Osteoblast (primary cell): ENCODE data around the gene PMFBP1. TPM values are rescaled to one million over a fixed set of nuclear protein-coding genes. Genes with fewer than 3 reads are reported as not detected.

Experiments used
- DNase-seq: peaks from one replicate; pipeline ENCODE4 v3.0.0; 2011; ENCODE audit warnings: low spot score, mixed read lengths; ENCODE audit not compliant: insufficient read length; ENCODE audit errors: missing footprints
- H2AFZ ChIP-seq: 2 replicates; pipeline ENCODE4 v1.6.0; 2011; ENCODE audit warnings: mild to moderate bottlenecking, low read length
- H3K27ac ChIP-seq: 2 replicates; pipeline ENCODE4 v1.5.1; 2011; ENCODE audit warnings: mild to moderate bottlenecking, low read depth, low read length, moderate library complexity
- H3K27me3 ChIP-seq: 2 replicates; pipeline ENCODE4 v1.6.0; 2012; ENCODE audit warnings: mild to moderate bottlenecking, control low read depth, inconsistent platforms, low read length, moderate library complexity; ENCODE audit not compliant: insufficient read depth
- H3K36me3 ChIP-seq: 2 replicates; pipeline ENCODE4 v1.5.1; 2011; ENCODE audit warnings: mild to moderate bottlenecking, low read length, control low read depth, moderate library complexity; ENCODE audit not compliant: insufficient read depth
- H3K4me1 ChIP-seq: 2 replicates; pipeline ENCODE4 v1.5.1; 2011; ENCODE audit warnings: mild to moderate bottlenecking, low read length, control low read depth, moderate library complexity; ENCODE audit not compliant: insufficient read depth
- H3K4me2 ChIP-seq: 2 replicates; pipeline ENCODE4 v1.6.0; 2011; ENCODE audit warnings: mild to moderate bottlenecking, low read length; ENCODE audit not compliant: insufficient read depth
- H3K4me3 ChIP-seq: fragments of 200-600 bp; sonication (generic); 3 replicates; pipeline ENCODE4 v1.5.1; 2012; ENCODE audit warnings: mild to moderate bottlenecking, low read length, inconsistent platforms; ENCODE audit not compliant: insufficient read depth
- H3K79me2 ChIP-seq: 2 replicates; pipeline ENCODE4 v1.6.0; 2012; ENCODE audit warnings: mild to moderate bottlenecking, low read length, control low read depth, inconsistent platforms; ENCODE audit not compliant: insufficient read depth
- H3K9me3 ChIP-seq: 2 replicates; pipeline ENCODE4 v1.5.1; 2011; ENCODE audit warnings: low read depth, low read length, control low read depth
- H4K20me1 ChIP-seq: 2 replicates; pipeline ENCODE4 v1.6.0; 2012; ENCODE audit warnings: mild to moderate bottlenecking, low read length, control low read depth; ENCODE audit not compliant: insufficient read depth
- total RNA-seq: library from RNA; depleted of rRNA; stranded (reverse); fragments of >200 nt; gene quantifications from 2 replicates; pipeline ENCODE4 v1.2.3, GENCODE V29; 2012
- TF ChIP-seq, protein P1 (sequence below): IDR thresholded peaks from 2 replicates; pipeline ENCODE4 v1.5.1; 2011; ENCODE audit warnings: mild to moderate bottlenecking, low read depth, low read length, moderate library complexity; ENCODE audit errors: extremely low read depth

The PMFBP1 gene
- total RNA-seq, 1 donor, result under 0.01 TPM

DNA sequence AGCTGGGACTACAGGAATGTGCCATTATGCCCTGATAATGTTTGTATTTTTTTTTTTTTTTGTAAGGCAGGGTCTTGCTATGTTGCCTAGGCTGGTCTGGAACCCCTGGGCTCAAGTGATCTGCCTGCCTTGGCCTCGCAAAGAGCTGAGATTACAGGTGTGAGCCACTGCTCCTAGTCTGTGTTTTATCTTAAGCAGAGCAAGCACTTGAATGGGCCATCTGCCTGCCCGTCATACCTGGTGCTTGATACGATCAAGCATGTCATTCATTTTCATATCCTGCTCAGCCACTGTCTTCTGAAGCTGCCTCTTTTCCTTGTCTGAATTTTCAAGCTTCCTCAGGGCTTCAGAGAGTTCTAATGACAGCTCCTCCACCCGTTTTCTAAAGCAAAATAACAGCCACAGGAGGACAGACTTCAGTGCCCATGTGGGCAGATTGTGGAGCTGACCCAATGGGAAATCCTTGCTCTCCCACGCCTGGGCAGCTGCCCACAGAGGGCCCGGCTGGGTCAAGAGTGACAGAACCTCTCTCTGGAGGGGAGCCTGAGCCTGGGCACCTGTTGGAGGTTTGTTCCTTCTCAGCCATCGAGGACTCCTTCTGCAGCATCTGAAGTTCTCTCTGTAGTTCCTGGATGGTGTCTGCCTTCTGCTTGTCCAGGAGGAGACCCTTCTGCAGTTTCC, 41.8 kb downstream of the PMFBP1 start:
- DNase-seq, result no peak
- TF ChIP-seq, protein P1, sequence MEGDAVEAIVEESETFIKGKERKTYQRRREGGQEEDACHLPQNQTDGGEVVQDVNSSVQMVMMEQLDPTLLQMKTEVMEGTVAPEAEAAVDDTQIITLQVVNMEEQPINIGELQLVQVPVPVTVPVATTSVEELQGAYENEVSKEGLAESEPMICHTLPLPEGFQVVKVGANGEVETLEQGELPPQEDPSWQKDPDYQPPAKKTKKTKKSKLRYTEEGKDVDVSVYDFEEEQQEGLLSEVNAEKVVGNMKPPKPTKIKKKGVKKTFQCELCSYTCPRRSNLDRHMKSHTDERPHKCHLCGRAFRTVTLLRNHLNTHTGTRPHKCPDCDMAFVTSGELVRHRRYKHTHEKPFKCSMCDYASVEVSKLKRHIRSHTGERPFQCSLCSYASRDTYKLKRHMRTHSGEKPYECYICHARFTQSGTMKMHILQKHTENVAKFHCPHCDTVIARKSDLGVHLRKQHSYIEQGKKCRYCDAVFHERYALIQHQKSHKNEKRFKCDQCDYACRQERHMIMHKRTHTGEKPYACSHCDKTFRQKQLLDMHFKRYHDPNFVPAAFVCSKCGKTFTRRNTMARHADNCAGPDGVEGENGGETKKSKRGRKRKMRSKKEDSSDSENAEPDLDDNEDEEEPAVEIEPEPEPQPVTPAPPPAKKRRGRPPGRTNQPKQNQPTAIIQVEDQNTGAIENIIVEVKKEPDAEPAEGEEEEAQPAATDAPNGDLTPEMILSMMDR, result no peak
- H3K9me3 ChIP-seq, result no peaks in the 10 kb centered on the region
- H3K27me3 ChIP-seq, result no peaks in the 10 kb centered on the region
- no peak overlapping the region for H3K27ac ChIP-seq
- no peaks in the 10 kb centered on the region for H3K36me3 ChIP-seq
- no peak overlapping the region for H3K4me3 ChIP-seq
- no peaks in the 10 kb centered on the region for H4K20me1 ChIP-seq
- H3K4me1 ChIP-seq, result peaks cover 9% of the 10 kb centered on the region
- peak overlapping the region; percentile 23 for H3K4me2 ChIP-seq
- no peak overlapping the region for H2AFZ ChIP-seq
- H3K79me2 ChIP-seq, result no peaks in the 10 kb centered on the region

DNA sequence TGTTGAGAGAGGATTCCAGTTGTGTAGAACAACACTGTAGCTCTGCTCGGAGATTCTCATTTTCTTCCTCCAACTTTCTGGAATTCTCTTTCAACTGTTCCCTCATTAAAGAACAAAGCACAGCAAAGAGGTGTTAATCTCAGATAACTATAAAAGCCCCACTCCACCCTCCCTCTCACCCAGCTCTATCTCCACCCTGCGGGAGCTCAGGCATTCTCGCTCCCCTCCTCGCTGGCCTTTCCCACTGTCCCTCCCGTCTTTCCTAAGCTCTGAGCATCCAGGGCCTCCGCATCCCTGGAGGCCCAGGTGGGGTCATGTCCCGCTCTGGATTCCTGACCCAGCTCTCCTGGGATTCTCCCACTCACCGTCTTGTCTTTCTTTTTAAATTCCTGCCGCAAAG, 43.3 kb downstream of the PMFBP1 start:
- no peak overlapping the region for H3K4me2 ChIP-seq
- TF ChIP-seq, protein P1, result no peak
- H3K27ac ChIP-seq, result no peak overlapping the region
- H4K20me1 ChIP-seq, result no peaks in the 10 kb centered on the region
- no peaks in the 10 kb centered on the region for H3K79me2 ChIP-seq
- H3K4me1 ChIP-seq, result peaks cover 9% of the 10 kb centered on the region
- H3K4me3 ChIP-seq, result no peak overlapping the region
- no peak overlapping the region for H2AFZ ChIP-seq
- H3K27me3 ChIP-seq, result no peaks in the 10 kb centered on the region
- no peaks in the 10 kb centered on the region for H3K9me3 ChIP-seq
- no peak for DNase-seq
- no peaks in the 10 kb centered on the region for H3K36me3 ChIP-seq

DNA sequence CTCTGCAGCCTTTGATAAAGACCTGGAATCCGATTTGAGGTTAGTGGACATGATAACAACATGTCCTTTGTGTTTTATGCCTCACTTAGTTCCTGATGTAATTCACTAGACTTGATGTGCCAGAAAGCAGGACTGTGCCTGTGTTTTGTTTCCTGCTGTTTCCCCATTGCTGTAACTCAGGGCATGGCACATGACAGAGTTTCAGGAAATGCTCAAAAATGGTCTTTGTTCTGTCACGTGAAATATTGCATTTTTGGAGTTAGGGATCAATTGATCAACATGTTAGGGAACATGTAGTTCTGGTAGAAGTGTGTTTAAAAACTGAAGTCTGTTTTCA, 45.6 kb downstream of the PMFBP1 start:
- Histone ChIP-seq H3K27ac (no peak overlapping the region), H3K36me3 (no peaks in the 10 kb centered on the region), H3K27me3 (no peaks in the 10 kb centered on the region), H4K20me1 (no peaks in the 10 kb centered on the region), H3K79me2 (no peaks in the 10 kb centered on the region), H3K4me3 (no peak overlapping the region), H3K4me2 (no peak overlapping the region), H3K4me1 (peaks cover 9% of the 10 kb centered on the region), H2AFZ (no peak overlapping the region), H3K9me3 (no peaks in the 10 kb centered on the region)
- DNase-seq, result no peak
- TF ChIP-seq, protein P1, result no peak

GRCh38 chr16:72125635-72126428, 46.1 kb downstream of the PMFBP1 start:
- H3K27ac ChIP-seq, result no peak overlapping the region
- H2AFZ ChIP-seq, result peak overlapping the region; percentile 20
- no peak overlapping the region for H3K4me2 ChIP-seq
- TF ChIP-seq, protein P1, result no peak
- no peak for DNase-seq
- H3K9me3 ChIP-seq, result no peaks in the 10 kb centered on the region
- no peaks in the 10 kb centered on the region for H3K79me2 ChIP-seq
- peaks cover 4% of the 10 kb centered on the region for H3K4me1 ChIP-seq
- H3K4me3 ChIP-seq, result no peak overlapping the region
- no peaks in the 10 kb centered on the region for H4K20me1 ChIP-seq
- no peaks in the 10 kb centered on the region for H3K36me3 ChIP-seq
- no peaks in the 10 kb centered on the region for H3K27me3 ChIP-seq
